ENCODE measurements around the gene CEP170B.

DNA sequence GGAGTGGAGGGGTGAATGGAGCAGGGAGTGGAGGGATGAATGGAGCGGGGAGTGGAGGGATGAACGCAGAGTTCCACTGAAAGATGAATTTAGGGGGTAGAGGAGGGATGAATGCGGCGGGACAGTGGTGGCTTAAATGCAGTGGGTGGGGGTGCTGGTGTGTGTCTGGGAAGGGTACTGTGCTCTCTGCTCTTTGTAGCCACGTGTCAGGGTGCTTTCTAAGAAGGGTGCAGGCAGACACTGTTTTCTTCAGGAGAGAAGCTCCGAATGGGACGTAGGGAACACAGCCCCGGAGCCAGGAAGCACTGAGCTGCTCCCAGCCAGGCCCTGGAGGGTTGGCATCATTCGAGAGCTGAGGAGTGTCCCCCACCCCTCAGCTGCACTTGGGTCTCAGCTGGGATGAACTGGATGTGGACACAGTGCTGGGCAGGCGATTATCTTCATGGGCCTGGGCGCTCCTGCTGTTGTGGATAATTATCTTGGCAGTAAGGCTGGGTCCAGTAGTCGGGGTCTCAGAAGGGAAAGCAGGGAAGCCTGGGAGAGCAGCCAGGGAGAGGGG lies 9.5 kb upstream of the CEP170B start:
- TF ChIP-seq, protein P1, sequence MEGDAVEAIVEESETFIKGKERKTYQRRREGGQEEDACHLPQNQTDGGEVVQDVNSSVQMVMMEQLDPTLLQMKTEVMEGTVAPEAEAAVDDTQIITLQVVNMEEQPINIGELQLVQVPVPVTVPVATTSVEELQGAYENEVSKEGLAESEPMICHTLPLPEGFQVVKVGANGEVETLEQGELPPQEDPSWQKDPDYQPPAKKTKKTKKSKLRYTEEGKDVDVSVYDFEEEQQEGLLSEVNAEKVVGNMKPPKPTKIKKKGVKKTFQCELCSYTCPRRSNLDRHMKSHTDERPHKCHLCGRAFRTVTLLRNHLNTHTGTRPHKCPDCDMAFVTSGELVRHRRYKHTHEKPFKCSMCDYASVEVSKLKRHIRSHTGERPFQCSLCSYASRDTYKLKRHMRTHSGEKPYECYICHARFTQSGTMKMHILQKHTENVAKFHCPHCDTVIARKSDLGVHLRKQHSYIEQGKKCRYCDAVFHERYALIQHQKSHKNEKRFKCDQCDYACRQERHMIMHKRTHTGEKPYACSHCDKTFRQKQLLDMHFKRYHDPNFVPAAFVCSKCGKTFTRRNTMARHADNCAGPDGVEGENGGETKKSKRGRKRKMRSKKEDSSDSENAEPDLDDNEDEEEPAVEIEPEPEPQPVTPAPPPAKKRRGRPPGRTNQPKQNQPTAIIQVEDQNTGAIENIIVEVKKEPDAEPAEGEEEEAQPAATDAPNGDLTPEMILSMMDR (conservative IDR thresholded peaks at IDR 0.05), result no peak
- TF ChIP-seq ZFX (IDR thresholded peaks at IDR 0.05), result no peak
